PC-3 (cell line): ENCODE results near the gene GANC. TPM values are rescaled to one million over a fixed set of nuclear protein-coding genes. Genes with fewer than 3 reads are reported as not detected.

Experiments
- ATAC-seq: fragments of 200-7000 bp; cut with Tn5 transposase; 2 replicates; pipeline ENCODE4 v1.9.1; 2020; ENCODE audit warnings: mild to moderate bottlenecking, moderate library complexity
- BruUV-seq: library from RNA; stranded (reverse); fragments of 400-500 nt; replicated peaks from 2 replicates; lab custom pipeline; 2021; lab: Mats Ljungman, UMichigan
- CTCF ChIA-PET: fragments of 300-600 bp; sonication (Branson Sonifier 250); formaldehyde crosslinking; loops from one replicate; lab custom pipeline; 2022; ENCODE audit warnings: antibody characterized with exemption; lab: Charles Lee
- POLR2A ChIA-PET: fragments of 300-600 bp; sonication (Branson Sonifier 250); formaldehyde crosslinking; loops from one replicate; lab custom pipeline; 2022; ENCODE audit warnings: antibody characterized with exemption; ENCODE audit not compliant: unreplicated experiment; lab: Charles Lee
- DNase-seq: peaks from one replicate; pipeline ENCODE4 v3.0.0-alpha.2; 2015
- H2AFZ ChIP-seq: fragments of 300-600 bp; sonication (generic); 2 replicates; pipeline ENCODE4 v1.6.0; 2016; ENCODE audit warnings: antibody characterized with exemption, low read length
- H3F3A ChIP-seq: fragments of 300-600 bp; sonication (generic); one replicate; pipeline ENCODE4 v1.6.0; 2017; ENCODE audit warnings: antibody characterized with exemption, low read length, control low read depth, mild to moderate bottlenecking; ENCODE audit not compliant: unreplicated experiment
- H3K27ac ChIP-seq: fragments of 300-600 bp; sonication (generic); 2 replicates; pipeline ENCODE4 v1.5.1; 2016; ENCODE audit warnings: mild to moderate bottlenecking, low read length
- H3K27me3 ChIP-seq: fragments of 300-600 bp; sonication (generic); 2 replicates; pipeline ENCODE4 v1.6.1; 2016; ENCODE audit warnings: low read length, mixed read lengths
- H3K36me3 ChIP-seq: fragments of 300-600 bp; sonication (generic); 2 replicates; pipeline ENCODE4 v1.6.1; 2016; ENCODE audit warnings: low read depth, mixed run types, low read length, mixed read lengths
- H3K4me1 ChIP-seq: fragments of 300-600 bp; sonication (generic); 2 replicates; pipeline ENCODE4 v1.5.1; 2016; ENCODE audit warnings: low read length; ENCODE audit not compliant: insufficient read depth
- H3K4me2 ChIP-seq: fragments of 300-600 bp; sonication (generic); 2 replicates; pipeline ENCODE4 v1.6.0; 2016; ENCODE audit warnings: low read length
- H3K4me3 ChIP-seq: fragments of 300-600 bp; sonication (generic); 2 replicates; pipeline ENCODE4 v1.5.1; 2016; ENCODE audit warnings: mild to moderate bottlenecking, low read length, mixed read lengths
- H3K79me2 ChIP-seq: fragments of 300-600 bp; sonication (generic); 2 replicates; pipeline ENCODE4 v1.6.1; 2017; ENCODE audit warnings: low read length, mixed read lengths
- H3K9ac ChIP-seq: fragments of 300-600 bp; sonication (generic); 2 replicates; pipeline ENCODE4 v1.6.0; 2016; ENCODE audit warnings: mild to moderate bottlenecking, low read length
- H3K9me2 ChIP-seq: fragments of 300-600 bp; sonication (generic); replicated peaks from 2 replicates; pipeline ENCODE4 v1.6.1; 2016; ENCODE audit warnings: mixed run types, low read length, mixed read lengths
- H3K9me3 ChIP-seq: fragments of 300-600 bp; sonication (generic); 2 replicates; pipeline ENCODE4 v1.6.1; 2016; ENCODE audit warnings: low read length, mixed read lengths
- H4K20me1 ChIP-seq: fragments of 300-600 bp; sonication (generic); 2 replicates; pipeline ENCODE4 v1.6.1; 2016; ENCODE audit warnings: low read length, mixed read lengths
- EZH2 ChIP-seq: fragments of 300-600 bp; sonication (generic); IDR thresholded peaks from one replicate; pipeline ENCODE4 v1.6.1; 2017; ENCODE audit warnings: antibody characterized with exemption, mild to moderate bottlenecking, low read length; ENCODE audit not compliant: unreplicated experiment
- EZH2phosphoT487 ChIP-seq: fragments of 300-600 bp; sonication (generic); IDR thresholded peaks from 2 replicates; pipeline ENCODE4 v1.6.1; 2018; ENCODE audit warnings: mild to moderate bottlenecking, antibody characterized with exemption, low read length, borderline replicate concordance
- intact Hi-C: fragments of 100-400 bp; cut with micrococcal nuclease; formaldehyde crosslinking; loops from 2 replicates; pipeline ENCODE4 v1.9.0; 2023
- total RNA-seq: library from RNA; depleted of rRNA; stranded (reverse); fragments of >200 nt; gene quantifications from 2 replicates; pipeline ENCODE4 v1.2.3, GENCODE V29; 2014
- TF ChIP-seq, protein P1 (sequence below): fragments of 300-600 bp; sonication (generic); conservative IDR thresholded peaks from 2 replicates; pipeline ENCODE4 v1.5.1; 2017; ENCODE audit warnings: antibody characterized with exemption, low read depth, mild to moderate bottlenecking, low read length

GANC gene
- total RNA-seq, 1 experiment from 2014 or later = 12.4 TPM

DNA sequence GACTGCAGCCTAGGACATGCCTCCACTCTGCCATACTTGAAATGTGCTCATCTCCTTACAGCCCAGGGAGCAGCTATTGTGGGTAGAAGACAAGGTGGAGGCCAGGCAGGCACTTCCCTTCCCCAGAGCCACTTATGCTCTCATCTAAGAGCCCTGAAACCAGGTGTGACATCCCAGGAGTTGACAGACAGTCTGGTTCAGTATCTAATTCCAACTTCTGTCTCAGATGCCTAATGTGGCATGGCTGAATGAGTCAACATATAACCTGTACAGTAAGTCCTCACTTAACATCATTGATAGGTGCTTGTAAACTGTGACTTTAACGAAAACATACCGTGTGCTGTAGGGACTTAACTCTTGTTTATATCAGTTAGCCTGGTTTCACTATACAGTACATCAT is 85.1 kb downstream of the GANC start:
- intact Hi-C loops = no loop called here

DNA sequence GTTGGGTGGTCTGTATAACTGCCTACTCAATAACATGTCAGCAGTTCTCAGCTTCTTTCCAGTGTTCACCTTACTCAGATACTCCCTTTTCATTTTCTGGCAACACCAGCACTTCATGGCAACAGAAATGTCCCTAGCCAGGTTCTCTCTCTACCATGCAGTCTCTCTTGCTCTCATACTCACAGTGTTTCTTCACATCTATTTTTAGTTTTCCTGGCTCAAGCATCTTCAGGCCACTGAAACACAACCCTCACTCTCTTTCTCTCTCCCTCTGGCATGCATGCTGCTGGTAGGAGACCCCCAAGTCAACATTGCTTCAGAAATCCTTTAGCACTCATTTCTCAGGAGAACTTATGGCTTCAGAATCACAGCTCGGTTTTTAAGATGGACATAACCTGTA is 86.2 kb downstream of the GANC start, which contains the start of gene CAPN3:
Gene CAPN3 (plus strand): TSS at position 253 of the 400 bp plus-strand sequence. CDS start 305 bp downstream, outside the sequence.
- Histone ChIP-seq H3K4me1 (no peaks in the 10 kb centered on the region), H4K20me1 (no peaks in the 10 kb centered on the region), H3K27me3 (no peaks in the 10 kb centered on the region), H3K9ac (no peak within 1 kb of the TSS), H3F3A (no peaks in the 10 kb centered on the region), H3K4me3 (no peak within 1 kb of the TSS), H3K27ac (no peak within 1 kb of the TSS), H3K79me2 (no peaks in the 10 kb centered on the region), H2AFZ (no peak within 1 kb of the TSS), H3K36me3 (no peaks in the 10 kb centered on the region), H3K9me3 (no peaks in the 10 kb centered on the region), H3K9me2 (no peaks in the 10 kb centered on the region), H3K4me2 (no peak within 1 kb of the TSS)
- ATAC-seq (no peak), DNase-seq (no peak)
- CTCF ChIA-PET = no interaction called here
- no peak for TF ChIP-seq EZH2phosphoT487
- TF ChIP-seq, protein P1, sequence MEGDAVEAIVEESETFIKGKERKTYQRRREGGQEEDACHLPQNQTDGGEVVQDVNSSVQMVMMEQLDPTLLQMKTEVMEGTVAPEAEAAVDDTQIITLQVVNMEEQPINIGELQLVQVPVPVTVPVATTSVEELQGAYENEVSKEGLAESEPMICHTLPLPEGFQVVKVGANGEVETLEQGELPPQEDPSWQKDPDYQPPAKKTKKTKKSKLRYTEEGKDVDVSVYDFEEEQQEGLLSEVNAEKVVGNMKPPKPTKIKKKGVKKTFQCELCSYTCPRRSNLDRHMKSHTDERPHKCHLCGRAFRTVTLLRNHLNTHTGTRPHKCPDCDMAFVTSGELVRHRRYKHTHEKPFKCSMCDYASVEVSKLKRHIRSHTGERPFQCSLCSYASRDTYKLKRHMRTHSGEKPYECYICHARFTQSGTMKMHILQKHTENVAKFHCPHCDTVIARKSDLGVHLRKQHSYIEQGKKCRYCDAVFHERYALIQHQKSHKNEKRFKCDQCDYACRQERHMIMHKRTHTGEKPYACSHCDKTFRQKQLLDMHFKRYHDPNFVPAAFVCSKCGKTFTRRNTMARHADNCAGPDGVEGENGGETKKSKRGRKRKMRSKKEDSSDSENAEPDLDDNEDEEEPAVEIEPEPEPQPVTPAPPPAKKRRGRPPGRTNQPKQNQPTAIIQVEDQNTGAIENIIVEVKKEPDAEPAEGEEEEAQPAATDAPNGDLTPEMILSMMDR = no peak
- TF ChIP-seq EZH2 = no peak
- BruUV-seq = no TSS peak
- POLR2A ChIA-PET = no interaction called here
- intact Hi-C loops = no loop called here

More for the DNA sequence above, 85.1 kb downstream of the GANC start:
- no peaks in the 10 kb centered on the region for H3F3A ChIP-seq
- TF ChIP-seq, protein P1 = no peak
- TF ChIP-seq EZH2 (no peak), EZH2phosphoT487 (no peak)
- H4K20me1 ChIP-seq = no peaks in the 10 kb centered on the region
- H3K27me3 ChIP-seq = no peaks in the 10 kb centered on the region
- H3K9ac ChIP-seq = no peak overlapping the region
- H3K27ac ChIP-seq = no peak overlapping the region
- DNase-seq (no peak), ATAC-seq (no peak)
- H3K4me2 ChIP-seq = no peak overlapping the region
- CTCF ChIA-PET = no interaction called here
- H3K79me2 ChIP-seq = no peaks in the 10 kb centered on the region
- no peaks in the 10 kb centered on the region for H3K9me3 ChIP-seq
- H2AFZ ChIP-seq = no peak overlapping the region
- H3K4me1 ChIP-seq = no peaks in the 10 kb centered on the region
- no peaks in the 10 kb centered on the region for H3K36me3 ChIP-seq
- POLR2A ChIA-PET = no interaction called here
- no TSS peak for BruUV-seq
- no peaks in the 10 kb centered on the region for H3K9me2 ChIP-seq
- no peak overlapping the region for H3K4me3 ChIP-seq

DNA sequence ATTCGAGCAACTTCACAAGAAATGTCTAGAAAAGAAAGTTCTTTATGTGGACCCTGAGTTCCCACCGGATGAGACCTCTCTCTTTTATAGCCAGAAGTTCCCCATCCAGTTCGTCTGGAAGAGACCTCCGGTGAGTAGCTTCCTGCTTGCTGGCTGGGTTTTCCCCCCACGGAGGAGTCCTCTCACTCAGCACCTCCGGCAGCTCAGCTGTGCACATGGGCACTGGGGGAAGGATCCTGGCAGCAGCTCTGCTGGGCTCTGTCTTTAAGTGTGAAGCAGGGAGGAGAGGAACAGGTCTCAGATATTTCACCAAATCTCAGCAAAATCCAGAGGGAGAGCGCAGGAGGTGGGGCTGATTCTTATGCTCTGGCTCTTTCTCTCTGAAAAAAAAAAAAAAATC is 87.0 kb downstream of the GANC start:
- no peaks in the 10 kb centered on the region for H3K9me2 ChIP-seq
- H2AFZ ChIP-seq = no peak overlapping the region
- H3K27ac ChIP-seq = no peak overlapping the region
- H3K4me2 ChIP-seq = no peak overlapping the region
- no peaks in the 10 kb centered on the region for H3K9me3 ChIP-seq
- H3K79me2 ChIP-seq = no peaks in the 10 kb centered on the region
- DNase-seq (no peak), ATAC-seq (no peak)
- H3K27me3 ChIP-seq = no peaks in the 10 kb centered on the region
- no peaks in the 10 kb centered on the region for H3K4me1 ChIP-seq
- ChIA-PET CTCF (no interaction called here), POLR2A (no interaction called here)
- no peak overlapping the region for H3K4me3 ChIP-seq
- no peaks in the 10 kb centered on the region for H3F3A ChIP-seq
- no peak for TF ChIP-seq EZH2phosphoT487
- TF ChIP-seq EZH2 = no peak
- TF ChIP-seq, protein P1 = no peak
- no peaks in the 10 kb centered on the region for H3K36me3 ChIP-seq
- BruUV-seq = no TSS peak
- intact Hi-C loops = no loop called here
- H3K9ac ChIP-seq = no peak overlapping the region
- H4K20me1 ChIP-seq = no peaks in the 10 kb centered on the region
